HFFc6 (cell line): ENCODE measurements around the gene TMEM181. TPM values are rescaled to one million over a fixed set of nuclear protein-coding genes. Genes with fewer than 3 reads are reported as not detected.
"Not testable (repeated sequence)": the region's sequence is repeated elsewhere in the genome, so short reads cannot be mapped to it uniquely, and the experiment has no call there.

Experiments
- DNase-seq: peaks from one replicate; pipeline ENCODE4 v3.0.0-alpha.2; 2018
- H3K27ac Mint-ChIP-seq: 2 replicates; pipeline ENCODE4 v1.8.0; 2020; ENCODE audit warnings: mild to moderate bottlenecking, mixed read lengths
- H3K27me3 Mint-ChIP-seq: 2 replicates; pipeline ENCODE4 v1.8.0; 2021; ENCODE audit warnings: mild to moderate bottlenecking, moderate library complexity, mixed read lengths; ENCODE audit not compliant: insufficient read depth
- H3K36me3 Mint-ChIP-seq: 2 replicates; pipeline ENCODE4 v1.8.0; 2021; ENCODE audit warnings: low read depth, mixed read lengths
- H3K4me1 Mint-ChIP-seq: 2 replicates; pipeline ENCODE4 v1.8.0; 2020; ENCODE audit warnings: low read depth, mixed read lengths
- H3K4me3 Mint-ChIP-seq: 2 replicates; pipeline ENCODE4 v1.8.0; 2020; ENCODE audit warnings: mild to moderate bottlenecking, moderate library complexity, mixed read lengths
- H3K9me3 Mint-ChIP-seq: 2 replicates; pipeline ENCODE4 v1.8.0; 2020; ENCODE audit warnings: mild to moderate bottlenecking, mixed read lengths
- CTCF ChIP-seq: fragments of 200-600 bp; sonication (generic); IDR thresholded peaks from 2 replicates; pipeline ENCODE4 v1.5.0; 2021; ENCODE audit warnings: antibody characterized with exemption, mild to moderate bottlenecking
- total RNA-seq, 6 experiments: library from RNA; stranded (reverse); fragmentation: NEBNext Ultra II Directional; extraction: Animal tissue kit (Norgen Biotek cat#: 25700); gene quantifications; 2 replicates in 1 of 6; 3 replicates in 5 of 6; pipeline ENCODE4 v1.2.3, GENCODE V29; 2021

TMEM181 gene
- total RNA-seq, 6 experiments from 2014 or later: 25.8 to 37.8 (median 30.1) TPM

GRCh38 chr6:158630938-158631616, 71.2 kb downstream of the TMEM181 start:
- no peaks in the 10 kb centered on the region for H3K9me3 Mint-ChIP-seq
- H3K27ac Mint-ChIP-seq: peak overlapping the region; percentile 87
- peak overlapping the region; percentile 76; the same call in 1 of the 2 replicates for H3K4me3 Mint-ChIP-seq
- DNase-seq: no peak
- peaks cover 28% of the 10 kb centered on the region for H3K4me1 Mint-ChIP-seq
- no peak for TF ChIP-seq CTCF
- H3K27me3 Mint-ChIP-seq: no peaks in the 10 kb centered on the region; the same call in 1 of the 2 replicates
- H3K36me3 Mint-ChIP-seq: peaks cover 47% of the 10 kb centered on the region; the same call in 1 of the 2 replicates

GRCh38 chr6:158631678-158632537, 72.0 kb downstream of the TMEM181 start:
- no peaks in the 10 kb centered on the region for H3K9me3 Mint-ChIP-seq
- peak; percentile 84 for DNase-seq
- peaks cover 28% of the 10 kb centered on the region for H3K4me1 Mint-ChIP-seq
- H3K4me3 Mint-ChIP-seq: peak overlapping the region; percentile 76; the same call in 1 of the 2 replicates
- peaks cover 51% of the 10 kb centered on the region for H3K36me3 Mint-ChIP-seq
- peak overlapping the region; percentile 87 for H3K27ac Mint-ChIP-seq
- TF ChIP-seq CTCF: no peak
- H3K27me3 Mint-ChIP-seq: no peaks in the 10 kb centered on the region; the same call in 1 of the 2 replicates

GRCh38 chr6:158632538-158633119, 72.7 kb downstream of the TMEM181 start:
- not testable (repeated sequence) for H3K27me3 Mint-ChIP-seq, DNase-seq, H3K9me3 Mint-ChIP-seq
- Mint-ChIP-seq H3K4me1 (peaks cover 28% of the 10 kb centered on the region), H3K4me3 (peak overlapping the region; percentile 76; the same call in 1 of the 2 replicates), H3K27ac (peak overlapping the region; percentile 87), H3K36me3 (peaks cover 53% of the 10 kb centered on the region)

DNA sequence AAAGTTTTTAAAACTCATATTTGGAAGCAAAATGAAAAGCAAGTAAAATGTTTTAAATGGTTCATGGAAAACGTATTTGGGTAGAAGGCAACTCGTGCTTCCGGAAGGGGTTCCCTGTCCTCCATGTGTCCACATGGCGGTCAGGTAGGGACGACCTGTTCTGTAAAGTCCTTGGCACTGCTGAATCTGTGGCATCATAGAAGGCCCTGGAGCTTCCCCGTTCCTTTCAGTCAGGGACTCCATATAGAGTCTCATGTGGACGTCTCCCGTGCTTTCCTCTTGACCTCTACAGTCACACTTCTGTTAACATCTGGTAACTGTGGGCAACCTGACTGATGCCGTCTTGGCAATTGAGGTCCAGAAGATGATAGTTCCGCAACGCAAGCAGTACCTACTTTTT, 73.2 kb downstream of the TMEM181 start:
- H3K4me1 Mint-ChIP-seq: peaks cover 28% of the 10 kb centered on the region
- H3K36me3 Mint-ChIP-seq: peaks cover 53% of the 10 kb centered on the region
- no peak for TF ChIP-seq CTCF
- no peak overlapping the region for H3K4me3 Mint-ChIP-seq
- H3K27me3 Mint-ChIP-seq: no peaks in the 10 kb centered on the region; the same call in 1 of the 2 replicates
- peak overlapping the region; percentile 87 for H3K27ac Mint-ChIP-seq
- no peak for DNase-seq
- no peaks in the 10 kb centered on the region for H3K9me3 Mint-ChIP-seq

- Mint-ChIP-seq H3K4me1 (peaks cover 35% of the 10 kb centered on the region), H3K9me3 (no peaks in the 10 kb centered on the region), H3K27ac (peak overlapping the region; percentile 33), H3K4me3 (no peak overlapping the region), H3K36me3 (peaks cover 56% of the 10 kb centered on the region), H3K27me3 (no peaks in the 10 kb centered on the region; the same call in 1 of the 2 replicates)
- TF ChIP-seq CTCF: no peak
- DNase-seq: no peak
Measured at GRCh38 chr6:158634695-158635426, 75.0 kb downstream of the TMEM181 start.
